Measurements from ENCODE around the gene PRTFDC1.
"Not testable (repeated sequence)": the region's sequence is repeated elsewhere in the genome, so short reads cannot be mapped to it uniquely, and the experiment has no call there.

The PRTFDC1 gene

GRCh38 chr10:24935504-24936292 is 16.7 kb downstream of the PRTFDC1 start:
- no peak for DNase-seq (ENCODE audit: low read depth in 2 of 3, low spot score in 2 of 3)

DNA sequence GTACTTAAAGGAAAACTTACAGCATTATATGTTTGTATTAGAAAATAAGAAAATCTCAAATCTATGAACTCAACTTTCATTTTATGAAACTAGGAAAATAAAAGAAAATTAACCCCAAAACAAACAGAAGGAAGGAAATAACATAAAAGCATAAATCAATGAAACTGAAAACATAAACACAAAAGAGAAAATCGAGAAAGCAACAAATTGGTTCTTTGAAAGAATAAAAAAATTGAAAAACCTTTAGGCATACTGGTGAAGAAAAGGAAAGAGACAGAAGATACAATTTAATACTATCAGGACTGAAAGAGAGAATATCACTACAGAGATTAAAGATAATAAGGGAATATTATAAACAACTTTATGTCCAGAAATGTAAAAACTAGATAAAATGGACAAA is 21.2 kb downstream of the PRTFDC1 start:
- DNase-seq (ENCODE audit: low read depth in 2 of 3, low spot score in 2 of 3), result no peak

DNA sequence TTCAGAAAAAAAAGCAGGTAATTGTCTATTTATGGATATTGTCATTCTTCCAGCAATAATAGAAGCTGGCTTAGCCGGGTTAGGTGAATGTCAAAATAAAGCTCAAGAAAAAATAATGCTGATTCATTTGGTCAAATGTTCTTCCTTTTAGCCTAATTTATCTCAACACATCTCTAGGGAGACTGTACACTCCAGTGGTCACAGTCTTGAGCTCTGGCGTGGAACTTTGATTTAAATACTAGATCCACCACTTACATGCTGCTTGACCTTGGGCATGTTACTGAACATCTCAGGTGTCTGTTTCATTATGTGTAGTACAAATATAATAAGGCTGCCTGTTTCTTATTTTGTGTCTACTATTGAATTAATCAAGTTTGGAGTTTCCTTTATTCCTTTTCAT is 22.0 kb downstream of the PRTFDC1 start:
- DNase-seq (ENCODE audit: low read depth in 2 of 3, low spot score in 2 of 3), result no peak

DNA sequence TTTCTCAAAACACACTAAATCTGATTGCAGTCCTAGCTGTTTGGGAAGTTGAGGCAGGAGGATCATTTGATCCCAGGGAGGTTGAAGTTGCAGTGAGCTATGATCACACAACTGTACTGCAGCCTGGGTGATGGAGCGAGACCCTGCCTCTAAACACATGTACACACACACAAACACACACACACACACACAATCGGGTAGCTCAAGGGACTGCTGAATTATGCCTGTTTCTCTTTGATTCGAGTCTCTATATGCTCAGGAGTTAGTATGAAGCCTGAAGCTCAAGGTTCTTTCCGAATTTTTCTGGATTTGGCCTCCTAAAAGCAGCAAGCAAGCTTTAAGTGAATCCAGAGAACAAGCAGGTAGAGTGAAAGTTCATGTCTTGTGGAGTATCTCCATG is 22.5 kb downstream of the PRTFDC1 start:
- no peak for DNase-seq (ENCODE audit: low read depth in 2 of 3, low spot score in 2 of 3)

- no peak for DNase-seq (ENCODE audit: low read depth in 2 of 3, low spot score in 2 of 3)
Measured at GRCh38 chr10:24929056-24929544, 23.3 kb downstream of the PRTFDC1 start.

GRCh38 chr10:24928163-24928562 is 24.2 kb downstream of the PRTFDC1 start:
- no peak for DNase-seq (ENCODE audit: low read depth in 2 of 3, low spot score in 2 of 3)

DNA sequence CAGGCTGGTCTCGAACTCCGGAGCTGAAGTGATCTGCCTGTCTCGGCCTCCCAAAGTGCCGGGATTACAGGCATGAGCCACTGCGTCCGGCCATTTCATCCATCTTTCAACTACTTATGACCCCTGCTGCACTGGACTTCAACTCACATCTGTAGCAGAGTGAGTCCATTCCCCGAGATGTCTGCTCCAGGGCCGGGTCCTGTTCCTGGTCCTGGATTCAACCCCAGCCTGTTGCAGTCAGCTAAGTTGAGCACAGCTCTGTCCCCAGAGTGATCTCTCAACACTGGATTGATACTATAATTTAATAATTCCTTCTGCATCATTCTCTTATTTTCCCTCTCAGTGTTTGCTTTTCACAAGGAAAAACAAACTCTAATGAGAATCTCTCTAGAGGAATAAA is 25.8 kb downstream of the PRTFDC1 start:
- no peak for DNase-seq (ENCODE audit: low read depth in 2 of 3, low spot score in 2 of 3)

DNA sequence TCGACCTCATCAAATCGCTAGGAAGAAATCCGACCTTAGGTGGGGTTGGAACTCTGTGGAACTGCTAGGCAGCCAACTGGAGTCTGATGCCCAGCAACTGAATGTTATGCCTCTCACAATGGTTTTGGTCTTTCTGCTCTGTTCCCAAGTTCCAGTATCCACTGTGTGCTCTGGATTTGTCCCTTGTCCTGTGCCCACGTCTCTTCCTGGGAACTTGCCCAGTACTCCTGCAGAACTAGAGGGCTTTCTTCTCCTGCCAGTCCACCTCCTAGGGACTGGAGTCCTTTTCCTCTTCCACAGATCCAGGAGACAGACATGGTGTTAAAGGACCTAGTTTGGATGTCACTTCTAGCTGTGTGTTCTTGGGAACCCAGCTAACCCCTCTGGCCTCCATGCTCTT is 26.6 kb downstream of the PRTFDC1 start:
- no peak for DNase-seq (ENCODE audit: low read depth in 2 of 3, low spot score in 2 of 3)

- not testable (repeated sequence) for DNase-seq (ENCODE audit: low read depth in 2 of 3, low spot score in 2 of 3)
Measured at GRCh38 chr10:24924483-24924882, 27.9 kb downstream of the PRTFDC1 start.

GRCh38 chr10:24922222-24922868 is 30.1 kb downstream of the PRTFDC1 start:
- DNase-seq (ENCODE audit: low read depth in 2 of 3, low spot score in 2 of 3), result not testable (repeated sequence)

DNA sequence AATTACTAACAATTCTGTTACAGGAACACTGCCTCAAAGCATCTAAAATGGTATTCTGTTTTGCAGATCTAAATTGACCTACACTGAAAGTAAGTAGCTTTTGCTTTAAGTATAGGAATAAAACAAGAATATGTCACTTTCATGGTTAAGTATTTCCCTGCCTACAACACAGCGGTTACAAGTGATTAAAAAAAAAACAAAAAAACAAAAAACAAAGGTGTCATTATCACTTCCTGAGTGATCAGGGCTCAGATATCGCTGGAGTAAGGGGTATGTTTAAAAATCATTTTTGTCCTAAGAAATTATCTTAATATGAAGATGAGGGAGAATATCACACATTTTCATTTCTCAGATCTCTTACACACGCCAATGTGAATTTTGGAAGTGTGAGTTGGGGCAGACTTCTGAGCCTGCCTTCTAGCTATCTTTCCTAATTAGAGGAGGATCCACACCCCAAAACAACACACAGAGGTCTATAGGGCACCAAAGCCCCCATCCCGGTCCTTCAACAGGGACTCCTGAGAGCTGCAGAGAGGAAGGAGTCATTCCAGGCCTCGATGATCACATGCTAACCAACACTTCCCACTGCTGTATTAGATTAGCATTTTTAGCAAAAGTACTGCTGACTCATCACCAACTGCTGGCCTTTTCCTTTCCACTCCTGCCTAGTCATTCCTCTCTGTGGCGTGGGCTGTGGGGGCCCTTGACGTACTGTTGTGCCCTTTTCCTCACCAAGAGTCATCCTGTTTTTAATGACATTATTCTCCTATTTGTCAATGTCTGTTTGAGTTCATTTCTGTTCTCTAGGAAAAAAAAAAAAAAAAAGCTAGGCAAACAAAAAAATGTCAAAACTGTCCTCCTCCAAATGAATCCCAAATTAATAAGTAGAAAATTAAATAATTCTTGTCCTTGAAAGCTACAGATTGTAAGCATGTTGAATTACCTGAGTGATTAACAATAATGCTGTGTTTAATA is 31.2 kb downstream of the PRTFDC1 start:
- peak; percentile 23 to 45 (median 24) for DNase-seq (ENCODE audit: low read depth in 2 of 3, low spot score in 2 of 3)

GRCh38 chr10:24920192-24920591 is 32.2 kb downstream of the PRTFDC1 start:
- DNase-seq (ENCODE audit: low read depth in 2 of 3, low spot score in 2 of 3), result not testable (repeated sequence)

GRCh38 chr10:24919629-24920028 is 32.8 kb downstream of the PRTFDC1 start:
- not testable (repeated sequence) for DNase-seq (ENCODE audit: low read depth in 2 of 3, low spot score in 2 of 3)

DNA sequence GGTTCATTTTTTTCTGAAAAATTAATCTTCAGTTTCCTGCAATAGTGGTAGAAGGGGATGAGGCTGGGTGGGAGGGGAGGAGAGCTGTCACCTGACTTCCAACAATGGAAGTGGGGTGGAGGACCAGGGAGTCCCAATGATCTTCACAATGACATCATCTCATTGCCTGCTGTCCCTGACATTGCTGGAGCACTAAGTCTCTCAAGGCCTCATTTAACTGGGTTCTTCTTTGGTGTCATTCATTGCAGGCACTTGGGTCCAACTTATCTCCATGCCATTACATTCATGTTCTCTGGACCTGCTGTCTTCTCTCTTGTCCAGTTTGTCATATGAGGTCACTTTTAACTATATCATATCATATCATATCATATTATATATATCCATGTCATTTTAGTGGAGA is 34.4 kb downstream of the PRTFDC1 start:
- no peak for DNase-seq (ENCODE audit: low read depth in 2 of 3, low spot score in 2 of 3)

DNA sequence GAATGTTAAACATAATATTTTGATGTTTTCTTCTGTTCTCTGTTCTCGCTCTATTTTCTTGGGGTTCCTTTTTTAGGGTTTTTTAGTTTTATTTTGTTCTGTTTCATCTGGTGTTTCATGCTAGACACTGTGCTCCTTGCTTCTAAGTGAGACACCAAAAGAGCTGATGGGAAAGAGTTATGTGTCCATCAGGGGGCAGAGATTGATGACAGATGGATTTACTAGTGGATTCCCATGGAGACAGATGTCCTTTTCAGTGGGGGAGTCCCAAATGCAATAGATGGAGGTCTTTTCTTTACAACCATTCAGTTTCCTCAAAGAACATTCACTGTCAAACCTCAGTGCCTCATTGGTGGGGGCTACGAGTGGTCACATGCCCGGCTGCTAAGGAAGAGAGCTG is 34.9 kb downstream of the PRTFDC1 start:
- DNase-seq (ENCODE audit: low read depth in 2 of 3, low spot score in 2 of 3), result no peak

GRCh38 chr10:24916365-24916764 is 36.0 kb downstream of the PRTFDC1 start:
- DNase-seq (ENCODE audit: low read depth in 2 of 3, low spot score in 2 of 3), result no peak

GRCh38 chr10:24915304-24915703 is 37.1 kb downstream of the PRTFDC1 start:
- DNase-seq (ENCODE audit: low read depth in 2 of 3, low spot score in 2 of 3), result no peak

- DNase-seq (ENCODE audit: low read depth in 2 of 3, low spot score in 2 of 3), result no peak
Measured at GRCh38 chr10:24914148-24914547, 38.3 kb downstream of the PRTFDC1 start.

DNA sequence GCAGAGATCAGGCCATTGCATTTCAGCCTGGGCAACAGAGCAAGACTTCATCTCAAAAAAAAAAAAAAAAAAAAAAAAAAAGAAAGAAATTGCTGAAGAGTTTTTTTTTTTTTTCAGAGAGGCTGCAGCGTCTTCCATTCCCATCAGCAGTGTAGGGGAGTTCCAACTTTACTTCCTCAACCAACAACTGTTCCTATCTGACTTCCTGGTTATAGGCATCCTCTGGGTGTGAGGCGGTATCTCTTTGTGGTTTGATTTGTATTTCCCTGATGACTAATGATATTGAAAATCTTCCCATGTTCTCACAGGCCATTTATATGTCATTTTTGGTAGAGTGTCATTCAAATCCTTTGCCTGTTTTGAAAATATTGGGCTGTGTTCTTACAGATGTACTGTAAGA is 40.2 kb downstream of the PRTFDC1 start:
- no peak for DNase-seq (ENCODE audit: low read depth in 2 of 3, low spot score in 2 of 3)

DNA sequence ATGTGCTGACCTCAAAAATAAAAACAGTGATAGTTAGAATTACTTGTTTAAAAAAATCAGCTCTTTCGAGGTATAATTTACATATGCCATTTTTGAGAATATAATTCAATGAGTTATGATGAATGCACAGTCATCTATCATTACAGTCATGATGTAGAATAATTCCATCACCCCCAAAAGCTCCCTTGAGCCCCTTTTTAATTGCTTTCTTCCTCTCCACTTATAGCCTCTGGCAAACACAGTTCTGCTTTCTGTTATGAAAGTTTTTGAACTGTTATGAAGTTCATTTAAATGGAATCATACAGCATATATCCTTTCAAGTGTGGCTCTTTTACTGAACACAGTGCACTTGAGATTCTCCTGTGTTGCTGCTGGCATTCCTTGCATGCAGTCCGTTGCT is 41.4 kb downstream of the PRTFDC1 start:
- DNase-seq (ENCODE audit: low read depth in 2 of 3, low spot score in 2 of 3), result no peak

DNA sequence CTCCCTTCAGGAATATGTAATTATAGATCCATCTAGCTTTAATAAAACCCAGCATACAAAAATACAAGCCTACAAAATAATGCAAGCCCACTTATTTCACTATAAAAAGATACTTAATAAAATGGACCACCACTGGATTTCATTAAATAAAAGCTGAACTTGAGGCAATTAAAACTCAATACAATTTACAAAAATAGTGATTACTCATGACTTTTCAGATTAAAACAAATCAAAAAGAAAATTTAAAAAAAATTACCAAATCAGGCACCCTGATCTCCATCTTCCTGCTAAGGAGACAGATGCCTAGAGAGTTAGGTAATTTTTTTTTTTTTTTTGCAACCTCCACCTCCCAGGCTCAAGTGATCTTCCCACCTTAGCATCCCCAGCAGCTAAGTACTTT is 41.8 kb downstream of the PRTFDC1 start:
- no peak for DNase-seq (ENCODE audit: low read depth in 2 of 3, low spot score in 2 of 3)
